Activated T-cell treated with anti-CD3 and anti-CD28 coated beads, Interleukin-2, amount 50 U/mL, for 1 hour (primary cell): ENCODE data around the gene CHCHD6.

Experiments used
- DNase-seq: peaks from one replicate; pipeline ENCODE4 v3.0.0-alpha.2; 2020

CHCHD6 gene

DNA sequence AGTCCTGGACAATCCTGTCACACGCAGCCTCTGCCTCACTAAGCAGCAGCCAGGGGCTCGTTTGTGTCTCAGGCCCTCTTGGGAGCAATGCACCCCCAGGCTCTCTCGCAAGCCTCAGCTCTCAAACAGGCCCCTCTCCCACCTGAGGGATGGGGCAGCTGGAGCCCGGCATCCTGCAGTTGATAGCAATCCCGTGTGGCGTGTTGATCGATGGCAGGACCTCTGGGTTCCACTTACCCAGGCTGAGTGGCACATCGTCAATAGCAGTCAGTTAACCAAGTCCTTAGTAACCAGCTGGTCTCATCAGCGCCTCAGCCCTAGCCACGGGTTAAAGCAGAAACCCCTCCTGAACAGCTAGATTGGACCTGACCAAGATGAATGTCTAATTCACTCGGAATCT, 242.4 kb downstream of the CHCHD6 start:
- DNase-seq = no peak

DNA sequence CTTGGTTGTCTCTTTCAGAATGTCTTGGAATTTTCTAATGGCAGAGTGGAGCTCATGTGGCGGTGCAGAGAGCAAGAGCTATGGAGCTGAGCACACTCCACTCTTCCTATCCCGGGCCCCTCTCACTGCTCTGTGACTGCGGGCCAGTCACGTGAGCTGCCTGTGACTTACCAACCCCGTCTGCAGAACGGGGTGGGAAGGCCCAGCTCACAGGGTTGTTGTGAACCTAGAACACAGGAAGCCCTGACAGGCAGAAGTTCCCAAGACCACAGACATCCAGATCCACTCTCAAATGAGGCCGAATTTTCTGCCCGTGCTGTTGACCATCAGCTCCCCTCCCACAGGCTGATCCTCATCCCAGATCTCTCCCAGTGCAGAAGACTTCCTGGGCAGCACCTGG, 243.4 kb downstream of the CHCHD6 start:
- DNase-seq = no peak

DNA sequence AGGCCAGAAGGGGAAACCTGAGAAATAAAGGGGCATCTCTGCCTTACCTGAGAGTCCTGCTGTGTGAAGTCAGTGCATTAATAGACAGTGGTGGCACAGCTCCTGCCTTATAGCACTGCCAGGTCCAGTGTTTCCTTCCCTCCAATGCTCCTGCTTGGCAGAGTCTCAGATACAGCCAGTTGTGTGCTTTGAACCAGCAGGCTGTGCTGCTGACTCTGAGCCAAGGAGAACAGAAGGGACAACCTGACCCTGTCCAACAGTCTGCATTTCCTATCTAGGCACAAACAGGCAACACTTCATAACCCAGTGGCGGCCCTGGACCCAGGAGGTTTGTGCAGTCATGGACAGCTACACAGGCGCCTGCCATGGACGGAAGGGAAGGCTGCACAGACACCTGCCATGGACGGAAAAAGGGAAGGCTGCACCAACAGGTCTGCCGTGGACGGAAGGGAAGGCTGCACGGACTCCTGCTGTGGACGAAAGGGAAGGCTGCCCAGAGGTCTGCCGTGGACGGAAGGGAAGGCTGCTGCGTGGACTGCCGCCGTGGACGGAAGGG, 245.0 kb downstream of the CHCHD6 start:
- no peak for DNase-seq

DNA sequence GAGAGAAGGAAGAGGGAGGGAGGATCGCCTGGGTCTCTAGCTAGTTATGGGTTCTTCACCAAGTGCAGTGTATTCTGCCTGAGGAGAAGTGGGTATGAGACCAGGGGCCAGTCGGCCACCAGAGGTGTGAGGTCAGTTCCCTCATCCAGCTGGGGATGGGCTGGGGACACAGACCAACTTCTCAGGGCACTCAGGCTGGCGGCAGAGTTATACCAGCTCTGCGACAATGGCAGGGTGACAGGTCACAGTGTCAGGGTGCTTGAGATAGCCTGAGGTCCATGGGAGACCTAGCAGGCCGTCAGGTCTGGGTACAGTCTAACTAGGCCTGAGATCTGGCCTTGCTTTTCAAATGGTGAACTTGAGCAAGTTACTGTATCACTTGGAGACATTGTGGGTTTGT, 247.5 kb downstream of the CHCHD6 start:
- no peak for DNase-seq

- no peak for DNase-seq
Observed at GRCh38 chr3:126952261-126952982, 248.4 kb downstream of the CHCHD6 start.

- no peak for DNase-seq
Observed at GRCh38 chr3:126952983-126953660, 249.1 kb downstream of the CHCHD6 start.

- DNase-seq = no peak
Observed at GRCh38 chr3:126954141-126954842, 250.3 kb downstream of the CHCHD6 start.

- no peak for DNase-seq
Observed at GRCh38 chr3:126955004-126955790, 251.2 kb downstream of the CHCHD6 start.

- DNase-seq = no peak
Observed at GRCh38 chr3:126956361-126956760, 252.3 kb downstream of the CHCHD6 start.

DNA sequence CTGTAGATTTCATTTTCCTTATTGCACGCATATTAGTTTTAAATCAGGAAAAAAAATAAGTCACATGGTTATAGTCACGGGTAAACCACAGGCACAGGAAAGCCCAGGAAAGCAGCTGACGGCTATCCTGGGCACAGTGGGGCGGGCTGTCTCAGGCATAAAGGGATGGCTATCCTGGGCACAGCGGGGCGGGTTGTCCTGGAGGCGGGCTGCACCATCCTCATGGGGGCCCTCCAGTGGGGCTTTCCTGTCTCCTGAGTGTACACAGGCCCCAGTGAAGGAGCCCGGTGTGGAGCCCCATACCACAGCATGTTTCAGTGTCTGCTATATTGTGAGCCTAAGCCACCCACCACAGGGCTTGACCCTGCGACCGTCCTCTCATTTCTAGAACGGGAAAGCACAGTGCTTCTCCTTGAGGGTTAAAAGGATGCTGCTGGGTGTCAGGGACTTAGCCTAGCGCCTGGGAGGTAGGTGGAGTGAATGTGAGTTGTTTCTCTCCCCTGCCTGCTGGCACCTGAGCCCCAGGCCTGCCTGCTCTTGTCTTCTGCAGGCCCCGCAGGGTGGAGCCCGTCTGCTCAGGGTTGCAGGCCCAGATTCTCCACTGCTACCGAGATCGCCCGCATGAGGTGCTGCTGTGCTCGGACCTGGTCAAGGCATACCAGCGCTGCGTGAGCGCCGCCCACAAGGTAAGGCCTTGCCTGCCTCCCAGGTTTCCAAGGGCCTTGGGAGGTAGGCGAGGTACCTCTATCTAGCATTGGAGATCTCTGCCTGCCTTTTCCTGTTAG, 253.0 kb downstream of the CHCHD6 start:
- DNase-seq = no peak

DNA sequence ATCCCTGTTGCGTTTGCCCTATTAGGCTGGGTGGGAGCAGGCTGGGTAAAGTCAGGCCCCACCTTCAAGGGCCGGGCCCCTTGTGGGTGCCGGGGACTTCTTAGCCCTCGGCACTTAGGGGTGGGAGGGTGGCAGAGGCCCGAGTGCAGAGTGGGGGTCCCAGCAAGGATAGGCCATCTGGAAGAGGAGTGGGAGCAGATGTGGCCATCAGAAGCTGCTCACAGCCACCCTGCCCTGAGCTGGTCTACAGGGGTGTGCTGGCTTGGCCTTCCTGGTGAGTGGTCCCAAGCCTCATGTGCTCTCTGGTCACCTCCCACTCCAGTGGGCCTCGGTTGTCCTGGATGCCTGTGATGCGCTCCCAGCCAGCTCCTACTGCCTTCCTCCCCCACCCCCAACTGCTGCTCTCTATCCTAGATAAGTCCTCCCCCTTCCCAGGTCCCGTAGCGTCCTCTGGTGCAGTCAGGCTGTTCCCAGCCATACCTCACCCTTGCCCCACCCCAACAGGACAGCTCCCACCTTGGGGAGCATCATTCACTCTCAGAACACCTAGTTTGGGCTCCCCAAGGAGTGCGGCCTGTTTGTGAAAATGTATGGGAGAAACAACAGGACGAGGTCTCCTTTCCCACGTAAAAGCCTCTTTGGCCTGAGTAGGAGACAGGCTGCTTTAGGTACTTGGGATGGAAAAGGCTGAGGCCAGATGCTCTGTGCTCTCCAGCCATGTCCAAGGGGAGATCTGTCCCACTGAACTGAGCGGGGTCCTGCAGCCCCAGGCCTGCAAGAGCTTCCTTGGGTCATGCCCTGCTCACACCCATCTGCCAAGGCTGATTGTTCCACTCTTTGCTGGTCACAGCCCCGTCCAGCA, 254.0 kb downstream of the CHCHD6 start:
- DNase-seq = no peak

DNA sequence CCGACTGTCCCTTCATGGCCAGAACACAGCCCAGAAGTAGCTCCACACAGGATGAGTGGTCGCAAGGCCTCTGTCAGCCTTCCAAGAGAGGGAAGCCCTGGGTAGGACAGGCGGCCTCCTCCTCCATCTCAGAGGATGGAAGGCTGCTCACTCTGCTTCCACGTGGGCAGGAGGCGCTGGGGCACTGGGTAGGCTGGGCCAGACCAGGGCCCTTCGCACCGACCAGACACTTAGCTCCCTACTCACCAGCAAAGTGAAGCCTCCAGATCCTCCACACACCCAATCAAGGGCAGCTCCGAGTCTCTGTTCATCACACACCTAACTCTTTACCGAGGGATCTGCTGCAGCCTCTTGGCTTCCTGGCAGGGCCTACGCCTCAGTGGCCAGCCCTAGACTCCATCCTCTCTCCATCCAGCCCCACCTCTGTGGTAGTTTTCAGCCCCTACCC, 254.6 kb downstream of the CHCHD6 start:
- DNase-seq = no peak

GRCh38 chr3:126959136-126959920, 255.3 kb downstream of the CHCHD6 start:
- no peak for DNase-seq

GRCh38 chr3:126959921-126960603, 256.0 kb downstream of the CHCHD6 start:
- DNase-seq = no peak

DNA sequence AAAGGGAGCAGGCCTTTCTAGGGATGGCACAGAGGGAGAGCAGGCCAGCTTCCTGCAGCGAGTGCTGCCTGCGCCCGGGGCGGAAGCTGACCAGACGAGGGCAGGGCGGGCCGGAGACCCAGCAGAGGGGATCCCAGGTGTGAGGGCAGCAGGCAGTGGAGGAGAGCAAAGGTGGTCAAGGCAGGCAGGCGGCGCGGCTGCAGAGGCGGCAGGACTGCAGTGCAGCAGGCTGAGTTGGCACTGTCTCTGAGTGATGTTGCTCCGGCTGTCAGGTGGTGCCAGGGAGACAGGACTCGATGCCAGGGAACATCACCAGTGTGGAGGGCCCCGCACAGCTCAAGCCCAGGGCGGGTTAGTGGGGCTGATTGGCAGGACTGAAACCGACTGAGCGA, 256.6 kb downstream of the CHCHD6 start:
- no peak for DNase-seq

GRCh38 chr3:126961191-126961790, 257.3 kb downstream of the CHCHD6 start:
- no peak for DNase-seq

GRCh38 chr3:126961791-126962461, 257.9 kb downstream of the CHCHD6 start:
- no peak for DNase-seq

DNA sequence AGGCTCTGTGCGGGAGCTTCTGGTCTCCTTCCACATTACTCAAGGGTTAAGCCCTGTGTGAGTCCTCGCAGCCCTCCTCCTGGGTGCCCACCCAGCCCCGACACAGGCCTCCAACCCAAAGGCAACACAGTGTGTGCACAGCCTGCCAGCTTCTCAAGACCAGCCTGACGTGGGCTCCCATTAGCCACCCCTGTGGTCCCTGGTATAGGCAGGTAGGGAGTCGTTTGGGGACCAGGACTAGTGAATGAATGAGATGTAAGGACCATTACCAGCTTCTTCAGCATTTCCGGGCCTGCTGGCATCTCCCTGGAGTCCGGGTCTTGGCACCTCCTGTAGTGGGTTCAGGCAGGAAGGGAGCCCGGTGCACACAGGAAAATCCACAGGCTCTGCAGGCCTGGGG, 258.7 kb downstream of the CHCHD6 start:
- no peak for DNase-seq
